Measurements from ENCODE around the gene SPTBN4. TPM values are rescaled to one million over a fixed set of nuclear protein-coding genes. Genes with fewer than 3 reads are reported as not detected.

SPTBN4 gene
- total RNA-seq, 1 experiment from 2014 or later: 0.48 TPM

GRCh38 chr19:40433391-40434216 lies 33.2 kb upstream of the SPTBN4 start:
- intact Hi-C loops (cut with micrococcal nuclease; ENCODE audit: unreplicated experiment): loop anchor here (1.0 kb wide), 2 partner anchors 10 to 12 kb away; no protein-coding TSS in a partner anchor
- no peaks in the 10 kb centered on the region for H3K9me2 ChIP-seq (ENCODE audit: insufficient read depth)
- BruUV-seq (replicated peaks): TSS peak; percentile 91
- no peaks in the 10 kb centered on the region for H4K20me1 ChIP-seq (ENCODE audit: insufficient read depth)
- H3K36me3 ChIP-seq (ENCODE audit: low read depth): no peaks in the 10 kb centered on the region
- 0 out of 2 replicates have a peak, but pooled peaks cover 6% of the 10 kb centered on the region for H3K79me2 ChIP-seq (ENCODE audit: low read depth)
- H3K4me3 ChIP-seq: peak overlapping the region; percentile 63
- H3K9me3 ChIP-seq (ENCODE audit: insufficient read depth, low read depth): no peaks in the 10 kb centered on the region
- TF ChIP-seq CTCF (conservative IDR thresholded peaks at IDR 0.05) (no peak), EZH2 (IDR thresholded peaks at IDR 0.05; ENCODE audit: low read depth) (no peak)
- H3F3A ChIP-seq (ENCODE audit: insufficient read depth, low read depth): peaks cover 45% of the 10 kb centered on the region
- POLR2A ChIA-PET (ENCODE audit: unreplicated experiment): interaction anchor here (0.6 to 1.4 kb wide), 6 partner anchors 9 to 1026 kb away, joined by 3 to 17 read pairs (median 4); partner anchors contain the start of gene BLVRB
- H2AFZ ChIP-seq: peak overlapping the region; percentile 90
- no peaks in the 10 kb centered on the region for H3K27me3 ChIP-seq (ENCODE audit: insufficient read depth, low read depth)
- CTCF ChIA-PET: no interaction called here
- H3K27ac ChIP-seq: peak overlapping the region; percentile 89
- DNase-seq: peak; percentile 75 to 96
- peaks cover 29% of the 10 kb centered on the region for H3K4me1 ChIP-seq (replicated peaks; ENCODE audit: insufficient read depth)
- H3K4me2 ChIP-seq: peak overlapping the region; percentile 80

GRCh38 chr19:40438284-40438683 lies 28.5 kb upstream of the SPTBN4 start:
- ChIA-PET POLR2A (ENCODE audit: unreplicated experiment) (no interaction called here), CTCF (interaction anchor here (0.7 kb wide), 1 partner anchor 43 kb away, joined by 18 read pairs; no protein-coding TSS in a partner anchor)
- no peak for TF ChIP-seq EZH2 (IDR thresholded peaks at IDR 0.05; ENCODE audit: low read depth)

GRCh38 chr19:40441719-40442253 lies 25.0 kb upstream of the SPTBN4 start:
- H2AFZ ChIP-seq: no peak overlapping the region
- BruUV-seq (replicated peaks): no TSS peak
- intact Hi-C loops (cut with micrococcal nuclease; ENCODE audit: unreplicated experiment): loop anchor here (5.0 kb wide), 2 partner anchors 39 to 94 kb away; partner anchors contain the start of genes C19orf47 and PLD3
- H3K9me2 ChIP-seq (ENCODE audit: insufficient read depth): no peaks in the 10 kb centered on the region
- POLR2A ChIA-PET (ENCODE audit: unreplicated experiment): interaction anchor here (0.5 to 0.6 kb wide), 2 partner anchors 171 to 997 kb away, joined by 3 to 7 read pairs; no protein-coding TSS in a partner anchor
- H3K4me3 ChIP-seq: peak overlapping the region; percentile 75; the same call in 1 of the 2 replicates
- H3K27ac ChIP-seq: no peak overlapping the region
- H4K20me1 ChIP-seq (ENCODE audit: insufficient read depth): peaks cover 20% of the 10 kb centered on the region
- H3K36me3 ChIP-seq (ENCODE audit: low read depth): no peaks in the 10 kb centered on the region; the same call in 1 of the 2 replicates
- CTCF ChIA-PET: no interaction called here
- H3K9me3 ChIP-seq (ENCODE audit: insufficient read depth, low read depth): no peaks in the 10 kb centered on the region
- peak overlapping the region; percentile 86 for H3K4me2 ChIP-seq
- H3K4me1 ChIP-seq (replicated peaks; ENCODE audit: insufficient read depth): peaks cover 12% of the 10 kb centered on the region
- H3K79me2 ChIP-seq (ENCODE audit: low read depth): peaks cover 30% of the 10 kb centered on the region
- H3K27me3 ChIP-seq (ENCODE audit: insufficient read depth, low read depth): no peaks in the 10 kb centered on the region
- TF ChIP-seq CTCF (conservative IDR thresholded peaks at IDR 0.05): no peak
- no peak for TF ChIP-seq EZH2 (IDR thresholded peaks at IDR 0.05; ENCODE audit: low read depth)
- peaks cover 57% of the 10 kb centered on the region for H3F3A ChIP-seq (ENCODE audit: insufficient read depth, low read depth)
- no peak for DNase-seq

More at GRCh38 chr19:40438284-40438683, 28.5 kb upstream of the SPTBN4 start:
- peaks cover 57% of the 10 kb centered on the region for H3F3A ChIP-seq (ENCODE audit: insufficient read depth, low read depth)
- H3K79me2 ChIP-seq (ENCODE audit: low read depth): peaks cover 22% of the 10 kb centered on the region
- no peaks in the 10 kb centered on the region for H3K9me3 ChIP-seq (ENCODE audit: insufficient read depth, low read depth)
- no peak overlapping the region for H2AFZ ChIP-seq
- intact Hi-C loops (cut with micrococcal nuclease; ENCODE audit: unreplicated experiment): no loop called here
- no peaks in the 10 kb centered on the region for H3K9me2 ChIP-seq (ENCODE audit: insufficient read depth)
- no TSS peak for BruUV-seq (replicated peaks)
- peaks cover 20% of the 10 kb centered on the region for H4K20me1 ChIP-seq (ENCODE audit: insufficient read depth)
- DNase-seq: no peak
- no peak overlapping the region for H3K4me3 ChIP-seq
- H3K27me3 ChIP-seq (ENCODE audit: insufficient read depth, low read depth): no peaks in the 10 kb centered on the region
- H3K27ac ChIP-seq: no peak overlapping the region
- H3K4me1 ChIP-seq (replicated peaks; ENCODE audit: insufficient read depth): peaks cover 20% of the 10 kb centered on the region
- no peak overlapping the region for H3K4me2 ChIP-seq
- no peaks in the 10 kb centered on the region; the same call in 1 of the 2 replicates for H3K36me3 ChIP-seq (ENCODE audit: low read depth)

All from PC-9 (cell line).